ENCODE measurements around the gene RHEX.
"Not testable (repeated sequence)": the region's sequence is repeated elsewhere in the genome, so short reads cannot be mapped to it uniquely, and the experiment has no call there.

Gene RHEX

GRCh38 chr1:206030191-206030590 is 22.8 kb upstream of the RHEX start:
- no peak for DNase-seq (ENCODE audit: low read depth)

GRCh38 chr1:206030714-206031113 is 22.3 kb upstream of the RHEX start:
- DNase-seq (ENCODE audit: low read depth), result no peak

GRCh38 chr1:206032380-206033140 is 20.4 kb upstream of the RHEX start:
- no peak for DNase-seq (ENCODE audit: low read depth)

- DNase-seq (ENCODE audit: low read depth), result no peak
Measured at GRCh38 chr1:206035027-206035426, 17.9 kb upstream of the RHEX start.

GRCh38 chr1:206036663-206037455 is 16.1 kb upstream of the RHEX start:
- DNase-seq (ENCODE audit: low read depth), result no peak

GRCh38 chr1:206037581-206037980 is 15.4 kb upstream of the RHEX start:
- DNase-seq (ENCODE audit: low read depth), result no peak

- DNase-seq (ENCODE audit: low read depth), result no peak
Measured at GRCh38 chr1:206039046-206039973, 13.7 kb upstream of the RHEX start.

GRCh38 chr1:206040328-206040727 is 12.6 kb upstream of the RHEX start:
- no peak for DNase-seq (ENCODE audit: low read depth)

- no peak for DNase-seq (ENCODE audit: low read depth)
Measured at GRCh38 chr1:206041640-206042039, 11.3 kb upstream of the RHEX start.

GRCh38 chr1:206047271-206047670 is 5.7 kb upstream of the RHEX start:
- DNase-seq (ENCODE audit: low read depth), result no peak

GRCh38 chr1:206048582-206048981 is 4.4 kb upstream of the RHEX start:
- no peak for DNase-seq (ENCODE audit: low read depth)

- DNase-seq (ENCODE audit: low read depth), result no peak
Measured at GRCh38 chr1:206049293-206049692, 3.7 kb upstream of the RHEX start.

GRCh38 chr1:206049919-206050600 is 2.9 kb upstream of the RHEX start:
- DNase-seq (ENCODE audit: low read depth), result no peak

- no peak for DNase-seq (ENCODE audit: low read depth)
Measured at GRCh38 chr1:206050655-206051235, 2.2 kb upstream of the RHEX start.

GRCh38 chr1:206052231-206052865 is 625 bp upstream of the RHEX start:
- DNase-seq (ENCODE audit: low read depth), result not testable (repeated sequence)

GRCh38 chr1:206053616-206054015 is 643 bp downstream of the RHEX start:
- DNase-seq (ENCODE audit: low read depth), result not testable (repeated sequence)

GRCh38 chr1:206055069-206055625 is 2.2 kb downstream of the RHEX start:
- not testable (repeated sequence) for DNase-seq (ENCODE audit: low read depth)

GRCh38 chr1:206055639-206056323 is 2.8 kb downstream of the RHEX start:
- DNase-seq (ENCODE audit: low read depth), result not testable (repeated sequence)

- DNase-seq (ENCODE audit: low read depth), result not testable (repeated sequence)
Measured at GRCh38 chr1:206058289-206058926, 5.4 kb downstream of the RHEX start.

Measured in GM04503 (cell line).